Measurements from ENCODE around the gene CDH2. TPM values are rescaled to one million over a fixed set of nuclear protein-coding genes. Genes with fewer than 3 reads are reported as not detected.

CDH2 gene
- total RNA-seq, 4 donors from 2014 or later = 0.47 to 1.7 (median 1.1) TPM; not detected in 1

DNA sequence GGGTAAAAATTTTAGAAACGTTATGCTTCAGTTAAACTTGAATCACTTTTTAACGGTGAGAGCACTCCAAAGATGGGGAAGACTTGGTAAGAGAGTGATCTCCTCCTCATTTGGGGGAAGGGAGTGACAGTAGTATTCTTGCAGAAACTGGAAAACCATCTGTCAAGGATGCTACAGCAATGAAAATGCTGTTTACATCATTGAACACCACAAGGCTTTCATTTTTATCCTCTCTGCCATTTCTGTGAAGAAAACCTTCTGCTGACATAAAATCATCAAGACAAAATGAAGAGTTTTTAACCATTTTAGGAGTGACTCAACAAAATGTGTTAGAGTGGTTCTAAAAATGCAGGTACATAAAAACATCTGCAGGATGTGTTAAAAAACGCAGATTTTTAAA lies 38.1 kb downstream of the CDH2 start:
- H3K9me3 ChIP-seq = no peaks in the 10 kb centered on the region
- TF ChIP-seq, protein P1, sequence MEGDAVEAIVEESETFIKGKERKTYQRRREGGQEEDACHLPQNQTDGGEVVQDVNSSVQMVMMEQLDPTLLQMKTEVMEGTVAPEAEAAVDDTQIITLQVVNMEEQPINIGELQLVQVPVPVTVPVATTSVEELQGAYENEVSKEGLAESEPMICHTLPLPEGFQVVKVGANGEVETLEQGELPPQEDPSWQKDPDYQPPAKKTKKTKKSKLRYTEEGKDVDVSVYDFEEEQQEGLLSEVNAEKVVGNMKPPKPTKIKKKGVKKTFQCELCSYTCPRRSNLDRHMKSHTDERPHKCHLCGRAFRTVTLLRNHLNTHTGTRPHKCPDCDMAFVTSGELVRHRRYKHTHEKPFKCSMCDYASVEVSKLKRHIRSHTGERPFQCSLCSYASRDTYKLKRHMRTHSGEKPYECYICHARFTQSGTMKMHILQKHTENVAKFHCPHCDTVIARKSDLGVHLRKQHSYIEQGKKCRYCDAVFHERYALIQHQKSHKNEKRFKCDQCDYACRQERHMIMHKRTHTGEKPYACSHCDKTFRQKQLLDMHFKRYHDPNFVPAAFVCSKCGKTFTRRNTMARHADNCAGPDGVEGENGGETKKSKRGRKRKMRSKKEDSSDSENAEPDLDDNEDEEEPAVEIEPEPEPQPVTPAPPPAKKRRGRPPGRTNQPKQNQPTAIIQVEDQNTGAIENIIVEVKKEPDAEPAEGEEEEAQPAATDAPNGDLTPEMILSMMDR (IDR thresholded peaks at IDR 0.05) = no peak
- TF ChIP-seq POLR2A (IDR thresholded peaks at IDR 0.05) (no peak), EP300 (IDR thresholded peaks at IDR 0.05) (no peak), POLR2AphosphoS5 (IDR thresholded peaks at IDR 0.05) (no peak)
- no peaks in the 10 kb centered on the region for H3K36me3 ChIP-seq
- no peak overlapping the region for H3K4me3 ChIP-seq
- no peak for DNase-seq (ENCODE audit: low spot score in 2 of 2)
- H3K27ac ChIP-seq = no peak overlapping the region
- H3K27me3 ChIP-seq = no peaks in the 10 kb centered on the region
- 85% methylated on average over 3 of the region's 3 CpGs for WGBS
- H3K4me1 ChIP-seq = no peaks in the 10 kb centered on the region

GRCh38 chr18:28136071-28136470 lies 40.9 kb downstream of the CDH2 start:
- no peaks in the 10 kb centered on the region for H3K9me3 ChIP-seq
- H3K36me3 ChIP-seq = no peaks in the 10 kb centered on the region
- no peaks in the 10 kb centered on the region for H3K4me1 ChIP-seq
- no peak for DNase-seq (ENCODE audit: low spot score in 2 of 2)
- H3K27me3 ChIP-seq = no peaks in the 10 kb centered on the region
- TF ChIP-seq EP300 (IDR thresholded peaks at IDR 0.05) = no peak
- TF ChIP-seq POLR2A (IDR thresholded peaks at IDR 0.05) = no peak
- TF ChIP-seq POLR2AphosphoS5 (IDR thresholded peaks at IDR 0.05) = no peak
- TF ChIP-seq, protein P1 (IDR thresholded peaks at IDR 0.05) = no peak
- H3K27ac ChIP-seq = no peak overlapping the region
- H3K4me3 ChIP-seq = no peak overlapping the region
- 64% methylated on average over 4 of the region's 4 CpGs for WGBS

GRCh38 chr18:28134774-28135173 lies 42.2 kb downstream of the CDH2 start:
- H3K4me3 ChIP-seq = no peak overlapping the region
- H3K4me1 ChIP-seq = no peaks in the 10 kb centered on the region
- WGBS = 88% methylated on average over 7 of the region's 7 CpGs
- no peaks in the 10 kb centered on the region for H3K9me3 ChIP-seq
- no peaks in the 10 kb centered on the region for H3K27me3 ChIP-seq
- H3K27ac ChIP-seq = no peak overlapping the region
- no peaks in the 10 kb centered on the region for H3K36me3 ChIP-seq
- TF ChIP-seq, protein P1 (IDR thresholded peaks at IDR 0.05) = no peak
- TF ChIP-seq EP300 (IDR thresholded peaks at IDR 0.05) (no peak), POLR2A (IDR thresholded peaks at IDR 0.05) (no peak), POLR2AphosphoS5 (IDR thresholded peaks at IDR 0.05) (no peak)
- DNase-seq (ENCODE audit: low spot score in 2 of 2) = no peak

- Histone ChIP-seq H3K36me3 (no peaks in the 10 kb centered on the region), H3K4me3 (no peak overlapping the region), H3K9me3 (no peaks in the 10 kb centered on the region), H3K27me3 (no peaks in the 10 kb centered on the region), H3K27ac (no peak overlapping the region), H3K4me1 (no peaks in the 10 kb centered on the region)
- TF ChIP-seq POLR2A (IDR thresholded peaks at IDR 0.05) (no peak), EP300 (IDR thresholded peaks at IDR 0.05) (no peak), POLR2AphosphoS5 (IDR thresholded peaks at IDR 0.05) (no peak)
- TF ChIP-seq, protein P1 (IDR thresholded peaks at IDR 0.05) = no peak
- 78% methylated on average over 5 of the region's 5 CpGs for WGBS
- DNase-seq (ENCODE audit: low spot score in 2 of 2) = no peak
Measured at GRCh38 chr18:28132084-28132483, 44.8 kb downstream of the CDH2 start.

GRCh38 chr18:28128659-28128980 lies 48.3 kb downstream of the CDH2 start:
- DNase-seq (ENCODE audit: low spot score in 2 of 2) = no peak
- 93% methylated on average over 3 of the region's 3 CpGs for WGBS

More at GRCh38 chr18:28128659-28128980, 48.3 kb downstream of the CDH2 start:
- Histone ChIP-seq H3K36me3 (no peaks in the 10 kb centered on the region), H3K4me1 (no peaks in the 10 kb centered on the region), H3K27me3 (no peaks in the 10 kb centered on the region), H3K9me3 (no peaks in the 10 kb centered on the region), H3K4me3 (no peak overlapping the region), H3K27ac (no peak overlapping the region)
- TF ChIP-seq EP300 (IDR thresholded peaks at IDR 0.05) (no peak), POLR2AphosphoS5 (IDR thresholded peaks at IDR 0.05) (no peak), POLR2A (IDR thresholded peaks at IDR 0.05) (no peak)
- TF ChIP-seq, protein P1 (IDR thresholded peaks at IDR 0.05) = no peak

All from suprapubic skin (tissue), 4 donors.